PC-3 (cell line): ENCODE data around the gene PTPRD.

ENCODE experiments used
- CTCF ChIP-seq: fragments of 300-600 bp; sonication (generic); conservative IDR thresholded peaks from 2 replicates; pipeline ENCODE4 v1.5.1; 2017; ENCODE audit warnings: antibody characterized with exemption, low read depth, mild to moderate bottlenecking, low read length
- EZH2 ChIP-seq: fragments of 300-600 bp; sonication (generic); IDR thresholded peaks from one replicate; pipeline ENCODE4 v1.6.1; 2017; ENCODE audit warnings: antibody characterized with exemption, mild to moderate bottlenecking, low read length; ENCODE audit not compliant: unreplicated experiment
- EZH2phosphoT487 ChIP-seq: fragments of 300-600 bp; sonication (generic); IDR thresholded peaks from 2 replicates; pipeline ENCODE4 v1.6.1; 2018; ENCODE audit warnings: mild to moderate bottlenecking, antibody characterized with exemption, low read length, borderline replicate concordance

- TF ChIP-seq EZH2 (no peak), CTCF (no peak), EZH2phosphoT487 (no peak)
Measured at GRCh38 chr9:8726692-8727091, 1886.1 kb downstream of the PTPRD start.
